Rectal smooth muscle tissue (tissue), 1 donor: ENCODE data around the gene KDM6A.

Source experiments
- H3K27ac ChIP-seq: one replicate; pipeline ENCODE4 v1.7.0; 2013; ENCODE audit warnings: low read depth, low read length, inconsistent platforms
- H3K27me3 ChIP-seq: one replicate; pipeline ENCODE4 v1.7.0; 2013; ENCODE audit warnings: low read length; ENCODE audit not compliant: control insufficient read depth, insufficient read depth
- H3K36me3 ChIP-seq: one replicate; pipeline ENCODE4 v1.7.0; 2013; ENCODE audit warnings: low read length; ENCODE audit not compliant: control insufficient read depth, insufficient read depth
- H3K4me1 ChIP-seq: one replicate; pipeline ENCODE4 v1.7.0; 2013; ENCODE audit warnings: low read length; ENCODE audit not compliant: control insufficient read depth, insufficient read depth
- H3K4me3 ChIP-seq: one replicate; pipeline ENCODE4 v1.7.0; 2013; ENCODE audit warnings: low read length
- H3K9ac ChIP-seq: one replicate; pipeline ENCODE4 v1.7.0; 2013; ENCODE audit warnings: low read length

Gene KDM6A

DNA sequence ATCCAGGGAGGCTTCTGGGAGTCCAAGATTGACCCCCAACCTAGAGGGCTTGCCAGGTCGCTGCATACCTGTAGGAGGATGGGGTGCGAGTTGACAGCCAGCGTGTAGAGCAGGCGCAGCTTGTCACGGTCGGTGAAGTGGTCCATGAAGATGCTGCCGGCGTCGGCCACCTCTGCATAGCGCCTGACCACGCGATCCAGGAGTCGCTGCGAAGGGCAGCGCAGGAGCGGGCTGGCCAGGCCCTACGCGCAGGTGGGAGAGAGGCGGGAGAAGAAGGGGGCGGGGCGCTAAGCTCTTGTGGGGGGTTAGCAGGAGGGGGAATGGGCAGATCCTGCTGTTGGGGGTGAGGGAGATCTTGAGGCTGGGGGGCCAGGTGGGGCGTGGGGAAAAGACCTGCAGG lies 284.7 kb downstream of the KDM6A start:
- H3K27ac ChIP-seq: no peak overlapping the region
- no peak overlapping the region for H3K4me3 ChIP-seq
- no peaks in the 10 kb centered on the region for H3K36me3 ChIP-seq
- peaks cover 3% of the 10 kb centered on the region for H3K27me3 ChIP-seq
- no peak overlapping the region for H3K9ac ChIP-seq
- no peaks in the 10 kb centered on the region for H3K4me1 ChIP-seq
